ENCODE results near the gene PP2D1. TPM values are rescaled to one million over a fixed set of nuclear protein-coding genes. Genes with fewer than 3 reads are reported as not detected.
A peak's percentile ranks its signal among the peaks of the same experiment; 100 is the strongest.
"Not testable (repeated sequence)": the region's sequence is repeated elsewhere in the genome, so short reads cannot be mapped to it uniquely, and the experiment has no call there.

Gene PP2D1
- total RNA-seq, 1 experiment from 2014 or later = not detected

DNA sequence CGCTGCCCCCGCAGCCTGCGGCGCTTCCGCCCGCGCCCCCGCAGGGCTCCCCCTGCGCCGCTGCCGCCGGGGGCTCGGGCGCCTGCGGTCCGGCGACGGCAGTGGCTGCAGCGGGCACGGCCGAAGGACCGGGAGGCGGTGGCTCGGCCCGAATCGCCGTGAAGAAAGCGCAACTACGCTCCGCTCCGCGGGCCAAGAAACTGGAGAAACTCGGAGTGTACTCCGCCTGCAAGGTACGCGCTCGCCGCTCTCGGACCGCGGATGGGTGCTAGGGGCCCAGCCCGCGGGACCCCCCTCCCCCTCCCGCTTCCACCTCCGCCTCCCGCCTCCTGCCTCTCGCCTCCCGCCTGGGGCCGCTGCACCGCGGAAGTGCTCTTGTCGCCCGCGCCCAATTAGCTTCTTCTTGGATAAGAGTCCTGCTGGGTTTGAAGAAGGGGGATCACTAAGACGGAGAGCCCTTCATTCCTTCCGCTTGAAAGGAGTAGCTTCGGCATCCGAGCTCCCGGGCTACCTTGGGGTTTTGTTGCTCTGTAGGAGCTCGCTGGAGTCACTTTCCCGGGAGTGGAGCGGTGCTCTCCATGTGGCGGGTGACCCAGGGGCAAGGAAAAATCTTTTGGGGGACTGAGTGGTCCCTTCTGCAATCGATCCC lies 28.6 kb upstream of the PP2D1 start:
- DNase-seq (ENCODE audit: low spot score) = peak; percentile 13

DNA sequence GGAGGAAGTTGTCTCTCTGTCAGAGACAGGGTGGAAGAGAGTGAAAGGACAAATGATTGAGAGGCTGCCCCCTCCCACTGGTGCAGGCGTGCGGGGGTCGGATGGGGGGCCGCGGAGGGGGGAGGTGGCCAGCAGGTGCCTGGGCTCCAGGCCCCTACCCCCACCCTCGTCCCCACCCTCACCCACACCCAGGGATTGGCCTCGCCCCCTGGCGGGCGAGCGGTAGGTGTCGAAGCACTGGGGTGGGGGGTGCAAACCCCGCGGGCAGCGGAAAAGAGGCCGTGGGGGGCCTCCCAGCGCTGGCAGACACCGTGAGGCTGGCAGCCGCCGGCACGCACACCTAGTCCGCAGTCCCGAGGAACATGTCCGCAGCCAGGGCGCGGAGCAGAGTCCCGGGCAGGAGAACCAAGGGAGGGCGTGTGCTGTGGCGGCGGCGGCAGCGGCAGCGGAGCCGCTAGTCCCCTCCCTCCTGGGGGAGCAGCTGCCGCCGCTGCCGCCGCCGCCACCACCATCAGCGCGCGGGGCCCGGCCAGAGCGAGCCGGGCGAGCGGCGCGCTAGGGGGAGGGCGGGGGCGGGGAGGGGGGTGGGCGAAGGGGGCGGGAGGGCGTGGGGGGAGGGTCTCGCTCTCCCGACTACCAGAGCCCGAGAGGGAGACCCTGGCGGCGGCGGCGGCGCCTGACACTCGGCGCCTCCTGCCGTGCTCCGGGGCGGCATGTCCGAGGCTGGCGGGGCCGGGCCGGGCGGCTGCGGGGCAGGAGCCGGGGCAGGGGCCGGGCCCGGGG lies 27.9 kb upstream of the PP2D1 start, which contains the start of gene KAT2B:
Gene KAT2B, plus strand, starts transcription at position 682 of the 783 bp plus-strand sequence. Its CDS starts 32 bp downstream, at position 714.
- no peak for DNase-seq (ENCODE audit: low spot score)

DNA sequence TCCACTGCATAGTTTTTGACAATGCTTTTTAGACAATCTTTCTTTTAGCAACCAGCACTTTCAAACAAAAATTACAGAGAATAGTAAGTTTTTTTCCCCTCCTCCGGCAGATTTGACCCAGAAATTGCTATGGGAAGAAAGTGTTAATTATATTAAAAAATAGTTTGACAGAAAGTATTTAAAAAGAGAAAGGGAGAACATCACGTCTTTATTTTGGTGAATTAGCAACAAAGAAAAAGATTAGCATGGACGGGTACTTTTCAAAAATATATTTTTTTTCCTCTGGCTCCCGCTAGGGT lies 27.4 kb upstream of the PP2D1 start:
- DNase-seq (ENCODE audit: low spot score) = no peak

DNA sequence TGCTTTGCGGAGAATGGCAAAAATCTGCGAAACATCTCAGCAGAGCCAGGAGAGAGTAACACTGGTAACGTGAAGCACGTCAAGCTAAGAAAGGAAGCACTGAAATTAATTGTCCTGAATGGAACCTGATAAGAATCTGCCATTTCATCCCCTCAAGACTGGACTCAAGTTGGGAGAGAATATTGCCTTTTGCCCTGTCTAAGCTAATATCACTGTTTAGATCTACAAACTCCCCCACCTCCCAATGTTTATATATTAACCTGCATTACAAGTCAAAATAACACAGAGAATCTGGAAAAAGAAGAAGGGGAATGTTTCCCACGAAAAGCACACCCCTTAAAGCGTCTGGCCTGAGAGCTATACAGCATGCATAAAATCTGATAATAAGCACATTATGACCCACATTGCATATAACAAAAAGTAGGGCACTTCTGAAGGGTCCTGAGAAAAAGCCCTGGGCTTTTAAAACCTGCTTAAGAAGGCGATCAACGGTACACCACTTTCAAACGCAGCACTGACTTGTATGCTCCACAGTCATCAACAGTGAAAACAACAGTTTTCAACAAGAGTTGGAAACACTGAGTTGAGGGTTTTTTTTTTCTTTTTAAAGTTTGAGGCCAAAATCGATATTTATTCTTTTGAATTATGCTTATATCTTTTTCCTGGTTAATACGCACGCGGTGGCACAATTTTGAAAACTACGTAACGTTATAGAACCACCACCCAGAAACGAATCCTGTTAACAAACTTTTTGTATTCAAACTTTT lies 26.8 kb upstream of the PP2D1 start:
- no peak for DNase-seq (ENCODE audit: low spot score)

DNA sequence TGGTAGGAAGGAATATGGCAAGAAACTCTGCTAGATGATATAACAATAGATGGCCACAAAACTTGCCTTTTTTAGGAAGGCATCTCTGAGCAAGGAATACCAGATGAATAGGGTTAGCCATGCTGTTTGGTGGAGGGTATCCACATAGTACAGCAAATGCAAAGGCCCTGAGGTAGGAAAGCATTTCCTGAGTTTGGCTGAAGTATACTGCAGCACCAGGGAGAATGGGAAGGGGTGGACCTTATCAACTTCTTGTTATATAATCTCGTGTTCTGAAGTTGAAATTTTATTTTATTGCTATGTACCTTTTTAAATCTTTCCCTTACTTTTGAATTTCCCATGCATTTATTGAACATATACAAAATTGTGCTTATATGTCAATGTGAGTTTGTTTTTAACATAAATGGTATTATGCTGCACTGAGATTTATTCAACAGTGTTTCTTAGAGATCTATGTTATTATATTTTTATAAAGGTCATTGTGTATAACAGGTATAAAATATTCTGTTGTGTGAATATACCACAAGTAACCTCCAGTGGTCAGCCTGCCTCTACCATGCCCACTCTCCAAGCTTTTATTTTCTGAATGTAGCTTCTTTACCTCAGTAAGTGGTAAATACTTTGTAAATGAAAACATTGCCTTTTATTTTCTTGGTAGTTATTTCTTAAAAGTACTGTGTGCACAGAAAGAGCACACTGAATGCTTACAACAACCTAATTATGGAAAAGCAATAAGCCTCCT lies 25.4 kb upstream of the PP2D1 start:
- no peak for DNase-seq (ENCODE audit: low spot score)

DNA sequence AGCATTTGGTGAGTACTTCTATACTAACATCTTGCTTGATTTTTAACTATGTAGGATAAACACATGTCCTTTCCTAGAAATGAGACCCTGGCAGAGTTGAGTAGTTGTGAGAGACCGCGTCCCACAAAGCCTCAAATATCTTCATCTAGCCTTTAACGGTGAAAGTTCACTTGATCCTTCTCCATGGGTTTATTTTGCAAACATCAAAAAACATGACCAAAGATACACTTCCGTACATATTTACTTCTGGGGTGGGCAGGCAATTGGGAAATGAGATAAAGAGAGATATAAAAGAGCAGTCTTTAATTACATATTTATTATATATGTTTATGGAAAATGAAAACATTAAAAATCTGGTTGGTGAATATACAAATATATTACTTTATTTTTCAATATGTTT lies 23.0 kb upstream of the PP2D1 start:
- DNase-seq (ENCODE audit: low spot score) = no peak

DNA sequence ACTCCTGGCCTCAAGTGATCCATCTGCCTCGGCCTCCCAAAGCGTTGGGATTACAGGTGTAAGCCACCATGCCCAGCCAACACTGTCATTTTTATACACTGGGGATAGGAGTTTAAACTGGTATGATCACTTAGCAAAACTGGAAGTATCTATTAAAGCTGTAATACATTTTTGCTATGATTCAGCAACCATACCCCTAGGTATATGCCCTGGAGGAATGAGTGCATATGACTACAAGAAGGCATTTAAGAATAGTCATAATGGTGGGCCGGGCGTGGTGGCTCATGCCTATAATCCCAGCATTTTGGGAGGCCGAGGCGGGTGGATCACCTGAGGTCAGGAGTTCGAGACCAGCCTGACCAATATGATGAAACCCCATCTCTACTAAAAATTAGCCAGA lies 19.9 kb upstream of the PP2D1 start:
- DNase-seq (ENCODE audit: low spot score) = not testable (repeated sequence)

DNA sequence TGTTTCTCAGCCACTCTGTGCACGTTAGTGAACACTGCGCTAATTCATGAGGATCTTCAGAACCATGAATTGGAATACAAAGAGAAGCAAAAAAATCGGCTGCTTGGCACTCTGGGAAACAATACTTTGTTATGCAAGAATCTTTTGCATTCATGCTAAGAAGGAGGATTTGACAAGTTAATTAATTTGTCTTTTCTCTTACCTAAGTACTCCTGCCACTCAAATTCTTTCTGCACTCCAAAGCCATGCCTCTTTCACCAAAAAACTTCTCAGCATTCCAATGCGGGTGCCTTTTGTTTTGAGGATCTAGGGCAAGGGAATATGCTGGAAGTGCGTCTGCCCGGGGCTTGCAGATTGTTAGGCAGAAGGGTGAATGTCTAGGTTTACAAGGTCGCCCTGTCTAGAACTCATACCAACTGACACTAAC lies 16.9 kb upstream of the PP2D1 start:
- no peak for DNase-seq (ENCODE audit: low spot score)

DNA sequence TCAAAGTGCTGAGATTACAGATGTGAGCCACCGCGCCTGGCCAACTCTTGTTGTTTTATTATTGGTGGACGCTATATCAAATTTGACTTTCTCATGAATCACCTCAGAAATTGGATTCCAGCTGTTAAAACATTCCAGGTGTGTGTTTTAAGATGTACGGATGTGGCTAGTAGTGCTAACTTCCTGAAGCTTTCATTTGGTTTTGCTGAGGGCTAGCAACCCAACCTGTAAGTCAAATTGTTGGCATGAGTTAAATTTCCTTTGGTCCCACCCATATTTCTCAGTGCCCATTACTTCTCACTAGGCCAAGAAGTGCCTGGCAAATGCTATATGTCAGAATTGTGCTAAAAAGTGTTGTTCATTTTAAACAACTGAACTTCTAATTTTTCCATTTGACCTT lies 15.1 kb upstream of the PP2D1 start:
- DNase-seq (ENCODE audit: low spot score) = no peak

DNA sequence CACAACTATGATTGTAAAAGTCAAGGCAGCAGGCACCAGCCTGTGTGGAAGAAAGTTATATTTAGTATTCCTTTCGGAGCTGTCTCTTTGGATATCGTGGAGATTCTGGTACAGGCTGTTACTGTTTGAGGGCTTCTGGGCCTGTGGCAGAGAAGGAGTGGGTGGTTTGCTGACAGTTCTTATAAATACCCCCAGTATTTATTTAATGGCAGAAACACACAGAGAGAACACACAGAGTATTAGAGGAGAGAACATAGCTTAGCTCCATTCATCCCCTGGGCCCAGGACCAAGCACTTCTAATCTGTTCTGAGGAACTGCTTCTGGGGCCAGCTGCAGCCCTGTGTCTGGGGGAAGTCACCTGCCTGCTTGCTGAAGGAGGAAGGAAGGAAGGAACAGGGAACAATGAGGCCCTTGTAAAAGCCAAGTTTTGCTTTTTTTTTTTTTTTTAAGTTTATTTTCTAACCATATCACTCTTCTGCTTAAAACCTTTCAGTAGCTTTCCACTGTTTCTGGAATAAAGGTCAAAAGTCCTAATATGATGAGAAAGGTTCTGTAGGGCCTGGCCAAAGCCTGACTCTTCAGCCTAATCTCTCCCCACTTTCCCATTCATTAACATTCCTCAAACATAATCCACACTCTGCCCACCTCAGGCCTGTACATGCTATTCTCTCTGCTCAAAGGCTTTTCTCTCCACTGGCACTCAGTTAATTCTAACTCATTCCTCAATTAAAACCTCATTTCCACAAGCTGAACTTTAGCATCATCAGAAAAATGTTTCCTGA lies 11.8 kb upstream of the PP2D1 start:
- DNase-seq (ENCODE audit: low spot score) = no peak

DNA sequence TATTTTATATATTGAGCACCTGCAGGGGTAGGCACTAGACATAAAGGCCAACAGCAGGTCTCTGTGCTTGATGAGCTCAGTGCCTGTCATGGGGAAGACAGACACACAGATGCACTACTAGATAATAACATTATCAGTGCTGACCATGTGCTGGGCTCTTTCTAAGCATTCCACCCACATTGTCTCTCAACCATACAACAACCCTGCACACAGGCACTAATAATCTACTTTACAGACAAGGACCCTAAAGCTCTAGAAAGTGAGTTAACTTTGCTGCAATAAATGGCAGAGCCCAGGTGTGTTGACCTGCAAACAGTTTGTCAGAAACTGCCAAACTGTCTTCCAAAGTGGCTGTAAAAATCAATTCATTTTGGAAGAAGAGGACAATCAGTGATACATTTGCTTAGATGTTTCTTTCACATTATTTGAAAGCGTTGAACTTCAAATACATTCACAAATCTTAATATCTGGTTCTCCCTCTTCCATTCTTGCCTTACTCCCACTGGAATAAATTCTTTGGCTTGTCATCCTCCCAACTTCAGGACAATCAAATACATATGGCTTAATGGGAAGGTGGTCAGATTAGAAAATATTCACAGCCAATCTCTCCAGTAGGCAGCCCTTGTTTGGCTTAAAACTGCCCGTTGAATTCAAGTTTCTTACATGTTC lies 11.0 kb upstream of the PP2D1 start:
- DNase-seq (ENCODE audit: low spot score) = no peak

DNA sequence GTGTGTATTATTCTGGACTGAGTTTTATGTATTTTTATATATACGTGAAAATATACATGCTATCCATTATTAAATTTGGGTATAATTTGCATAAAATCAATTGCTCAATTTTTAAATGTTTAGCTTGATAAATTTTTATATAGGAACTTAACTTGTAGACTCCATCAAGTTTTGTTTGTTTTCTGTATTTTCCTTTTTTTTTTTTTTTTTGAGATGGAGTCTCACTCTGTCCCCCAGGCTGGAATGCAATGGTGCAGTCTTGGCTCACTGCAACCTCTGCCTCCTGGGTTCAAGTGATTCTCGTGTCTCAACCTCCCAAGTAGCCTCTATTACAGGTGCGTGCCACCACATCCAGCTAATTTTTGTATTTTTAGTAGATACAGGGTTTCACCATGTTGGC lies 4.0 kb upstream of the PP2D1 start:
- DNase-seq (ENCODE audit: low spot score) = not testable (repeated sequence)

DNA sequence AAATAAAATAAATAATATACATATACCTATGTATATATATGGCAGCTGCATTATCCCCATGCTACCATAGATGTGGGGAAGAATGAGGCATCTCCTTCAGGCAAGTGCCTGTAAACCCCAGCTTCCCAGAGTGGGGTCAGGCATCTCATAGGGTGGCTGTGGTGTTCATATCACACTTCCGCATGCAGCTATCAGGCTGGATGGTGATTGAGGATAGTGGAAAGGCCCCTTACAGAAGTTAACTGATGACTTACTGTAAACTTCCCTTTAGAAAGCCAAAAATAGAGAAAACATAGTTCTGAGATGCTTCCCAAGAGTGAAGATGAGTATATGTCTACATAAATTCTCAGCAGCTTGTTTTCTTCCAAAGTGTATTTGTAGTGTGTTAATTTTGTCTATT lies 3.5 kb upstream of the PP2D1 start:
- DNase-seq (ENCODE audit: low spot score) = no peak

DNA sequence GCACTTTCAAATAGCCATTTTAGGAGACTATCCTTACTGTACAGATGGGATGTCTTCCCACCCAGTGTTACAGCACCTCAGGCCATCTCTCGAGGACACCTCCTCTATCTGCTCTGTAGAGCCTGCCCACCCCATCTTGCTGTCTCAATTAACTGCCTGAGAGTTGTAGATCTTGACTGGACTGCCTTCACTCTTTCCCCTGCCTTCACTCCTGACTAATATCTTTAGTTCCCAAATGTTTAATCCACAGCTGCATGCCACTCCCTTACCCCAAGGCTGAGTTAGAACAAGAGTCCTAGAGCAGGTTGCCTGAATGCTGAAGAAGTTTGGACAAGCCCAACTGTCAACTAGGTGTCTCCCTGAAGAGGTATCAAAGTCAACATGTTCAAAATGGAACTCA lies 1.3 kb upstream of the PP2D1 start:
- DNase-seq (ENCODE audit: low spot score) = no peak

DNA sequence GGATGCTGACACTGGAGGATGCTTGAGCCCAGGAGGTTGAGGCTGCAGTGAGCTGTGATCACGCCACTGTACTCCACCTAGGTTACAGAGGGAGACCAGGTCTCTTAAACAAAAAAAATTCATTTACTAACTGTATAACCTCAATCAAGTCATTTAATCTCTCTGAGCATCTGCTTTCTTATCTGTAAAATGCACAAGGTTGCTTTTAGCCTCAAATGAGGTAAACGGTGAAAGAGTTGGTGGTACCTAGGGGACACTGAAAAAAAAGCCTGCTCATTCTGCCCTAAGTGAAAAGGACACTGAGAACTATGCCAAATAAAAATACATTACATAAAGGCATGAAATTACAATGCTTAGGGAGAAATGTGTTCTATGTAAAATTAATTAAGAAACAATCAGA lies 3.4 kb downstream of the PP2D1 start:
- DNase-seq (ENCODE audit: low spot score) = no peak

DNA sequence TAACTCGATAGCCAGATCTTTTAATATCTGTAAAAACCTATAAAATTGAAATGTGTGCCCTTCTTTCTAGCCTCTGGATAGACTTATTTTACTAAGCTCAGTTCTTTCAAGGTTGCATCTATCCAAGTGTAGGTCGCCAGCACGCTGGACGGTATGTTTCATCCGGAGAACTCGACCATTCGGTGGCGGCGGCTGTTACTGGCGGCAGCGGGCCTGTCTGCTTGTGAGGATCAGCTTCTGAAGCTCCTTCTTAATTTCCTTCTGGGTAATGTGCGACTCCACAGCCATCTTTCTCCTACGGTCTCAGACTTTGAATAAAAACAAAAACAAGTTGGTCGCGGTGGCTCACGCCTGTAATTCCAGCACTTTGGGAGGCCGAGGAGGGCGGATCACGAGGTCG lies 4.1 kb downstream of the PP2D1 start:
- no peak for DNase-seq (ENCODE audit: low spot score)

DNA sequence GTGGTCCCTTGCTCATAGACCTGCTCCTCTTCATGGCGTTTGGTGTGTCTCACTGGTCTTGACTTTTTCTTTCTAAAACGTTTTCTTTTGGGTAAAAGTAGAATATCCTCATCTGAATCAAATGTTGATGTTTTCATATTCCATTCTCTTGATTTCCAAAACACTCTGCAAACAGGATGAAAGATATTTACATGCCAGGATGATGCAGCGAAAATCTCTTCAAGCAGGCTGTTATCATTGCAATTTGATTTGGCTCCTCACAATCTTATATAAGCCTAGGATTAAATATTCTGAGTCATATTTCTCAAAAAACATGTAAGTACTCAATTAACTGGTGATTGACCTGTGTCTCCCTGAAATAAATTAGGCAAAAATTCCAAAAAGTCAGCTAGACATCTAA lies 10.1 kb downstream of the PP2D1 start:
- DNase-seq (ENCODE audit: low spot score) = no peak

DNA sequence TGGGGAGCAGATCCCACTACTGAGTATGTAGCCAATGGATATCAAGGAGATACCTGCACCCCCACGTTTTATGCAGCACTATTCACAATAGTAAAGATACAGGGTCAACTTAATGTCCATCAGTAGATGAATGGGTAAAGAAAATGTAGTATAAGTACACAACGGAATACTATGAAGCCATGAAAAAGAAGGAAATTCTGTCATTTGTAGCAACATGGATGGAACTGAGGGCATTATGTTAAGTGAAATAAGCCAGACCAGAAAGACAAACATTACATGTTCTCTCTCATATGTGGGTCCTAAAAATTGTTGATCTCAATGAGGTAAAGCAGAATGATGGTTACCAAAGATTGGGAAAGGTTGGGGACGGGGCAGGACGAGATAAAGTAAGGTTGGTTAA lies 14.6 kb downstream of the PP2D1 start:
- DNase-seq (ENCODE audit: low spot score) = no peak

DNA sequence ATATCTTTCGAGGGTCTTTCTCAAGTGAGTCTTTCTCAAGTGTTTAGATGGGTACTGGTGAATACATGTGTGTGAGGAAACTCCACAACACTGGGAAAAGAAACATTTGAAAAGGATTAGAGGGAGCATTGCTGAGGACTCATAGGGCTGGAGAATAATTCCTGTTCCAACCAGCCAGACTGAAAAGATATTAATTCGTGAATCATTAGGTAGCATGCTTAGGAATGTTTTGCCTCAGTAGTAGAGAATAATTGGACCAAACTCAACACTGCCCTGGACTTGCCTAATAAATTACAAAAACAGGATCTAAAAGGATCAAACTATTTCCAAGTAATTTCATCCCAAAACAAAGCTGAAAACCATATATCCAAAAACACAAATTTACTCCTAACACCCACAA lies 17.3 kb downstream of the PP2D1 start:
- no peak for DNase-seq (ENCODE audit: low spot score)

DNA sequence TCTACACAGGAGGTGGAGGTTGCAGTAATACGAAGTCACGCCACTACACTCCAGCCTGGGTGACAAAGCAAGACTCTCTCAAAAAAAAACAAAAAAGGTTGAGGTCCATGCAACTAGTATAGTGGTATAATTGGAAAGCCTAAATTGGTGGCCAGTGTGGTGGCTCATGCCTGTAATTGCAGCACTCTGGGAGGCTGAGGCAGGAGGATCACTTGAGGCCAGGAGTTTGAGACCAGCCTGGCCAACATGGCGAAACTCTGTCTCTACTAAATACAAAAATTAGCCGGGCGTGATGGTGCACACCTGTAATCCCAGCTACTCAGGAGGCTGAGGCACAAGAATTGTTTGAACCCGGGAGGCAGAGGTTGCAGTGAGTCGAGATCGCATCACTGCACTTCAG lies 23.2 kb downstream of the PP2D1 start:
- not testable (repeated sequence) for DNase-seq (ENCODE audit: low spot score)

DNA sequence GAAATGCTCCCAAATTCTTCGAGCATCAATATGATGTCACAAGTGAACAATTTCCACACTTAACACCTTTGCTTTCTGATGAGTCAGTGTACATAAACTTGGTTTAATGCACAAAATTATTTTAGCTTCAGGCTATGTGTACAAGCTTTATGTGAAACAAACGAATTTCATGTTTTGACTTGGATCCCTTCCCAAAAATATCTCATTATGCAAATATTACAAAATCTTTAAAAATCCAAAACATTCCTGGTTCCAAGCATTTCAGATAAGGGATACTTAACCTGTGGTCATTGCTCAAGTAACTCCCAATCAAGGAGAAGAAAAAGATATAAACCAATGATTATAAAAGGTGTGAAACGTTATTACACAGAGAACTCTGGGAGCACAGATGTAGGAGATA lies 40.0 kb downstream of the PP2D1 start:
- DNase-seq (ENCODE audit: low spot score) = no peak

Measured in H4 (cell line).